ENCODE results near the gene ARHGAP18. TPM values are rescaled to one million over a fixed set of nuclear protein-coding genes. Genes with fewer than 3 reads are reported as not detected.

The ARHGAP18 gene
- polyA plus RNA-seq, 1 of the 3 experiments (the other 2 are of a cell fraction): 25.0 TPM

- no peaks in the 10 kb centered on the region for H3K9me3 ChIP-seq
- H3K27me3 ChIP-seq (ENCODE audit: insufficient read depth): no peaks in the 10 kb centered on the region
- no peak overlapping the region for H3K9ac ChIP-seq
- TF ChIP-seq RAD21 (IDR thresholded peaks at IDR 0.05; ENCODE audit: low read length) (no peak), RCOR1 (IDR thresholded peaks at IDR 0.05; ENCODE audit: low read length) (no peak), YY1 (IDR thresholded peaks at IDR 0.05; ENCODE audit: low read depth) (no peak), MAX (IDR thresholded peaks at IDR 0.05; ENCODE audit: low read depth) (no peak), TEAD4 (IDR thresholded peaks at IDR 0.05; ENCODE audit: borderline replicate concordance, insufficient read depth) (no peak), GATA2 (CRISPR knock-in tag; IDR thresholded peaks at IDR 0.05) (no peak), RFX5 (IDR thresholded peaks at IDR 0.05; ENCODE audit: low read length) (no peak), ZBTB33 (IDR thresholded peaks at IDR 0.05; ENCODE audit: borderline replicate concordance, low read depth) (no peak), IRF3 (IDR thresholded peaks at IDR 0.05; ENCODE audit: low read depth, low read length) (no peak), USF2 (IDR thresholded peaks at IDR 0.05; ENCODE audit: borderline replicate concordance, low read depth, low read length) (no peak), POLR2AphosphoS5 (IDR thresholded peaks at IDR 0.05; ENCODE audit: low read depth, low read length) (no peak), RXRA (IDR thresholded peaks at IDR 0.05; ENCODE audit: borderline replicate concordance, low read depth) (no peak), NFIC (IDR thresholded peaks at IDR 0.05; ENCODE audit: borderline replicate concordance) (no peak), REST (IDR thresholded peaks at IDR 0.05; ENCODE audit: low read depth, low read length) (no peak), MXI1 (IDR thresholded peaks at IDR 0.05; ENCODE audit: low read depth, low read length) (no peak), TCF12 (IDR thresholded peaks at IDR 0.05) (no peak), NRF1 (IDR thresholded peaks at IDR 0.05; ENCODE audit: low read depth, low read length) (no peak), FOXJ3 (CRISPR knock-in tag; IDR thresholded peaks at IDR 0.05) (no peak), USF1 (IDR thresholded peaks at IDR 0.05; ENCODE audit: borderline replicate concordance, low read depth) (no peak), EP300 (IDR thresholded peaks at IDR 0.05; ENCODE audit: borderline replicate concordance in 1 of 2, low read depth in 1 of 2, low read length in 1 of 2) (no peak)
- no peak overlapping the region for H3K4me2 ChIP-seq
- peak overlapping the region in 1 of 2 experiments; percentile 91; a peak in 2 of 4 replicates for H3K27ac ChIP-seq (ENCODE audit: low read depth in 2 of 2, low read length in 1 of 2)
- ChIA-PET CTCF (no interaction called here), POLR2A (no interaction called here)
- no peak overlapping the region for H2AFZ ChIP-seq (ENCODE audit: low read depth)
- H3K4me1 ChIP-seq (ENCODE audit: control insufficient read depth in 1 of 2, insufficient read depth in 2 of 2, low read depth in 1 of 2, low read length in 1 of 2): peaks cover 5 to 65% of the 10 kb centered on the region in 2 experiments
- H3K79me2 ChIP-seq (ENCODE audit: insufficient read depth): peaks cover 92% of the 10 kb centered on the region
- no peak for DNase-seq
- no peaks in the 10 kb centered on the region for H3K9me2 ChIP-seq
- no peaks in the 10 kb centered on the region for H4K20me1 ChIP-seq (ENCODE audit: insufficient read depth)
- H3F3A ChIP-seq (replicated peaks; ENCODE audit: insufficient read depth): peaks cover 78% of the 10 kb centered on the region
- peaks cover 0 to 32% of the 10 kb centered on the region in 2 experiments for H3K36me3 ChIP-seq (replicated peaks in 1 of 2; ENCODE audit: control insufficient read depth in 1 of 2, insufficient read depth in 2 of 2, low read length in 1 of 2)
- no peak overlapping the region for H3K4me3 ChIP-seq (ENCODE audit: low read depth in 2 of 2, low read length in 1 of 2)
- 91% methylated on average over 3 of the region's 3 CpGs for WGBS (ENCODE audit: low lambda C conversion rate)
Measured at GRCh38 chr6:129643176-129643575, 66.8 kb downstream of the ARHGAP18 start.

Measured in SK-N-SH (cell line).